ENCODE measurements around the gene NDUFAF8.

- TF ChIP-seq CTCF (IDR thresholded peaks at IDR 0.05), result no peak
- no peak for TF ChIP-seq POLR2A (IDR thresholded peaks at IDR 0.05)
These were observed 33.0 kb upstream of the NDUFAF8 start for GRCh38 chr17:81206166-81206565.

Measured in gastroesophageal sphincter (tissue), 3 donors.